GM12891 (cell line): Measurements from ENCODE around the gene ABCD4.

Experiments
- DNase-seq: peaks from one replicate; pipeline ENCODE4 v3.0.0; 2011; ENCODE audit warnings: low spot score; ENCODE audit not compliant: insufficient read length
- FAIRE-seq: peaks from 2 replicates; lab custom pipeline; 2011; peaks lifted over from hg19 to GRCh38; lab: Jason Lieb, UNC
- PAX5 ChIP-seq: IDR thresholded peaks from 2 replicates; pipeline ENCODE4 v1.6.1; 2011; ENCODE audit warnings: low read length, moderate library complexity, mild to moderate bottlenecking; ENCODE audit not compliant: insufficient read depth, severe bottlenecking
- POLR2A ChIP-seq: IDR thresholded peaks from 2 replicates; pipeline ENCODE4 v1.6.1; 2011; ENCODE audit warnings: low read depth, low read length, control low read depth
- POLR2AphosphoS5 ChIP-seq: IDR thresholded peaks from 2 replicates; pipeline ENCODE4 v1.6.1; 2011; ENCODE audit warnings: low read depth, low read length, control low read depth
- POU2F2 ChIP-seq: IDR thresholded peaks from 2 replicates; pipeline ENCODE4 v1.6.1; 2011; ENCODE audit warnings: low read depth, mild to moderate bottlenecking, control low read depth, low read length, moderate library complexity
- SPI1 ChIP-seq: IDR thresholded peaks from 2 replicates; pipeline ENCODE4 v1.6.1; 2011; ENCODE audit warnings: low read depth, low read length, control low read depth
- TAF1 ChIP-seq: IDR thresholded peaks from 2 replicates; pipeline ENCODE4 v1.6.1; 2011; ENCODE audit warnings: low read depth, low read length, control low read depth

The ABCD4 gene

DNA sequence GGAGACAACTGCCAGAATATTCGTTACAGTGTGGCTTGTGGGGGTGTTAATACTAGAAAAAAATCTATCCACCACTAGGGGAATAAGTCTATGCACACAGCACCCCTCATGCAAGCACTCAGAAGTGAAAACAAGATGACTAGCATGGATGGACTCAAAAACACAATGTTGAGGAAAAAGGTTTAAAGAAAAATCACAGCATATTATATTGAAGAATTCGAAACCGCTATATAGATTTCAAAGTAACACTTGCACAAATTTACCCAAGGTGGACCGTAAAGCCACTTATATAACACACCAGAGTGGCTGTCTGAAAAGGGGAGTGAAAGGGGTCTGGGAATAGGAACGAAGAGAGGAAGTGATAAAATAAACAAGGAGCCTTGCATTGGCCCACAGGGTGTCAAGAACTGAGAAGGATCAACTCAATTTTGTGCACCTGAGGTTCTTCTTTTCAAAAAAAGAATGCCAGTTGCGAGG is 544 bp downstream of the ABCD4 start:
- FAIRE-seq (peak; percentile 63), DNase-seq (peak; percentile 42)
- TF ChIP-seq TAF1: no peak
- TF ChIP-seq POU2F2: no peak
- TF ChIP-seq POLR2A: no peak
- TF ChIP-seq SPI1: peak; percentile 35; the same call in 1 of the 2 replicates
- TF ChIP-seq POLR2AphosphoS5: no peak

GRCh38 chr14:74301594-74302151 is 1.1 kb downstream of the ABCD4 start:
- FAIRE-seq (no peak), DNase-seq (no peak)
- TF ChIP-seq POU2F2 (no peak), SPI1 (no peak), POLR2AphosphoS5 (no peak), PAX5 (no peak), TAF1 (no peak), POLR2A (no peak)

DNA sequence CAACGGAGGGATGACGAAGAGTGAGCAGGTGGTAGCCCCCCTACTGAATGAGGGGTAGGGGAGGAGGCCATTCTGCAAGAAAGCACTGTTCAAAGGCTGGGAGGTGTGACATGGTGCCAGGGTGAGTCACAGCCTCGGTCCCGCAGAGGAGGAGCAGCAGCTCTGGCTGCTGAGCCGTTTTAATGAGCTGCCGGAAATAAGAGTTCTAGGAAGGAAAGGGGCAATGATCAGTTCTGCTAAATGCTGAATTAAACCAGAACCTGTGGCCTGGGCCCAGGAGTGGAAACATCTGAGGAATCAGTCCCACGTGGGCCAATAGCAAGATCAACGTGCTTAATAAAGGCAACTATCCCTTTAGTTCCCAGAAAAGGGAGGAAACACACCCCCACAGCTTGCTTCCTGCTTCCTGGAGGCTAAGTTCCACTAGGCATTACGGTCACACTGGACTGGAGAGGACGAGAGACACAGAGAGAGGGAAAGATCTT is 3.6 kb downstream of the ABCD4 start:
- FAIRE-seq: no peak
- DNase-seq: no peak
- TF ChIP-seq POLR2AphosphoS5 (no peak), SPI1 (no peak), POU2F2 (no peak), PAX5 (no peak), TAF1 (no peak), POLR2A (no peak)

- DNase-seq: no peak
- TF ChIP-seq SPI1 (no peak), POU2F2 (no peak), POLR2AphosphoS5 (no peak), PAX5 (no peak)
- no peak for FAIRE-seq
These were observed 4.7 kb downstream of the ABCD4 start for GRCh38 chr14:74297986-74298385.

DNA sequence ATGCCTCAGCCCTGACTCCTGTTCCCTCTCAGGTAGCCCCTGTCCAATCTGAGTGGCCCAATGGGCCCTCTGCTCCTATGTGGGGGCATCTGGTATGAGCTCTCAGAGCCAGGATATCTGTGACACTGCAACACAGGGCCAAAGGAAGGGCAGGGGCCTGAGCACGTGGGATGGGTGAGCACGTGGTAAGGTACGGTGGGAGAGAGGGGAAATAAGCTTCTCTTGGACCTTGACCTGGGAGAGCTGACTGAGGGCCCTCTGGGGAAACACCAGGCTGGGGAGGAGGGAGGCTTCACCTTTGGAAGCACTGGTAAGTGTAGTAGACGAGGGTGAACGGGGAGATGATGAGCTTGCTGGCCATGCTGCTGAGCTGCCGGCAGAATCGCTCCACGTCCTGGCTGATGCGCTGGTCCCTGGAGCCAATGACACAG is 6.7 kb downstream of the ABCD4 start:
- no peak for TF ChIP-seq POLR2AphosphoS5
- TF ChIP-seq TAF1: no peak
- TF ChIP-seq POU2F2: no peak
- TF ChIP-seq PAX5: no peak
- no peak for TF ChIP-seq SPI1
- no peak for TF ChIP-seq POLR2A
- no peak for DNase-seq
- no peak for FAIRE-seq

- TF ChIP-seq POU2F2 (no peak), TAF1 (no peak), POLR2A (no peak), POLR2AphosphoS5 (no peak), SPI1 (no peak), PAX5 (no peak)
- FAIRE-seq: no peak
- no peak for DNase-seq
These were observed 9.1 kb downstream of the ABCD4 start for GRCh38 chr14:74293606-74294005.

- TF ChIP-seq PAX5 (no peak), POLR2A (no peak), POLR2AphosphoS5 (no peak)
- FAIRE-seq (no peak), DNase-seq (no peak)
These were observed 10.7 kb downstream of the ABCD4 start for GRCh38 chr14:74292061-74292460.

DNA sequence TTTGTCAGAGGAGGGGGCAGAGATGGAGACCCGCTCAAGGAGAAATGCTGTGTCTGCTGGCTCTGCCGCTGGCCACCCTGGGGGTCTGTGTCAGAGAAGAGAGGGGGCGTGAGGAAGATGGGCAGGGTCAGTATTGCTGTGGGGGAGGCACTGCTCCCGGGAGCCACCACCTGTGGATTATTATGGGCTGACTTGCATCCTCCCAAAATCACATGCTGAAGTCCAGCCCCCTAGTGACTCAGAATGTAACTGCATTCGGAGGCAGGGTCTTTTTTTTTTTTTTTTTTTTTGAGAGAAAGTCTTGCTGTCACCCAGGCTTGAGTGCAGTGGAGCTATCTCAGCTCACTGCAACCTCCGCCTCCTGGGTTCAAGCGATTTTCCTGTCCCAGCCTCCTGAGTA is 12.3 kb downstream of the ABCD4 start:
- no peak for FAIRE-seq
- peak; percentile 30 for DNase-seq
- no peak for TF ChIP-seq SPI1
- no peak for TF ChIP-seq TAF1
- TF ChIP-seq PAX5: no peak
- TF ChIP-seq POLR2A: no peak
- no peak for TF ChIP-seq POLR2AphosphoS5
- no peak for TF ChIP-seq POU2F2

DNA sequence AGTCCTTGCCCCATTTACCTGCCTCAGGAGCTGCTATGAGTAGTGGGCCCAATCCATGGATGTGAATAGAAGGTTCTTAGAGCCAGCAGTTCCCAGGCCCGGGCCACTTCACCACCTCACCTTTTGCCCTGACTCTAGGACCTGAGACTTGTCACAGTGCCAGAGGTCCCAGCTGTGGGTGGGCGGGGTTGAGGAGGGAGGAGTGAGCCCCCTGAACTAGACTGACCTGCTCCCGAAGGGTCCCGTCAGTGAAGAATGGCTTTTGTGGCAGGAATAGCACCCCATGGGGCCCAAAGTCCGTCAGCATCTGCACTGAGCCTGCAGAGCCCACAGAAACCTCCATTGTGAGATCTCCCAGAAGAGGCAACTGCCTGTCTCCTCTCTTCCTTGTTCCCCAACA is 12.9 kb downstream of the ABCD4 start:
- DNase-seq (no peak), FAIRE-seq (no peak)
- no peak for TF ChIP-seq SPI1
- no peak for TF ChIP-seq POU2F2
- TF ChIP-seq POLR2A: no peak
- no peak for TF ChIP-seq PAX5

GRCh38 chr14:74286736-74287135 is 16.0 kb downstream of the ABCD4 start:
- no peak for FAIRE-seq
- no peak for DNase-seq
- TF ChIP-seq POLR2AphosphoS5 (no peak), PAX5 (no peak), POU2F2 (no peak), SPI1 (no peak), TAF1 (no peak), POLR2A (no peak)
